Naive thymus-derived CD4-positive, alpha-beta T cell (primary cell): ENCODE data around the gene TRIM51. TPM values are rescaled to one million over a fixed set of nuclear protein-coding genes. Genes with fewer than 3 reads are reported as not detected.
"Not testable (repeated sequence)": the region's sequence is repeated elsewhere in the genome, so short reads cannot be mapped to it uniquely, and the experiment has no call there.

ENCODE experiments used
- ATAC-seq: fragments of 150-1000 bp; cut with Tn5 transposase; 2 replicates; pipeline ENCODE4 v1.10.0; 2021; ENCODE audit warnings: mild to moderate bottlenecking, moderate library complexity
- CTCF ChIA-PET: fragments of 350-600 bp; sonication (Branson Sonifier 250); formaldehyde crosslinking; loops from one replicate; lab custom pipeline; 2021; ENCODE audit warnings: antibody characterized with exemption; lab: Charles Lee
- POLR2A ChIA-PET: fragments of 350-600 bp; sonication (Branson Sonifier 250); formaldehyde crosslinking; loops from one replicate; lab custom pipeline; 2021; ENCODE audit warnings: antibody characterized with exemption, inconsistent platforms; lab: Charles Lee
- DNase-seq, 9 donors: peaks; one replicate each; pipeline versions ENCODE4 v3.0.0 to v3.0.0-alpha.2; 2020 to 2022; ENCODE audit warnings: mixed read lengths in 1 of 9
- H3K27ac ChIP-seq: one replicate; pipeline ENCODE4 v1.7.0; 2013; ENCODE audit warnings: mild to moderate bottlenecking, low read depth, low read length, moderate library complexity
- H3K27me3 ChIP-seq, 2 donors: one replicate each; pipeline ENCODE4 v1.7.0; 2013; ENCODE audit warnings: low read length in 2 of 2, mild to moderate bottlenecking in 2 of 2, moderate library complexity in 2 of 2; ENCODE audit not compliant: control insufficient read depth in 2 of 2, insufficient read depth in 2 of 2
- H3K36me3 ChIP-seq, 3 experiments: 1 replicate in 2 of 3; 2 replicates in 1 of 3; pipeline ENCODE4 v1.7.0; 2013; ENCODE audit warnings: low read length in 3 of 3, mild to moderate bottlenecking in 3 of 3, moderate library complexity in 1 of 3; ENCODE audit not compliant: insufficient read depth in 3 of 3, control insufficient read depth in 2 of 3
- H3K4me1 ChIP-seq, 2 donors: one replicate each; pipeline ENCODE4 v1.7.0; 2013; ENCODE audit warnings: low read length in 2 of 2, mild to moderate bottlenecking in 2 of 2, moderate library complexity in 1 of 2; ENCODE audit not compliant: control insufficient read depth in 2 of 2, insufficient read depth in 2 of 2
- H3K4me3 ChIP-seq: 2 replicates; pipeline ENCODE4 v1.7.0; 2013; ENCODE audit warnings: mild to moderate bottlenecking, low read length
- H3K9me3 ChIP-seq, 3 experiments: 1 replicate in 2 of 3; 2 replicates in 1 of 3; pipeline ENCODE4 v1.7.0; 2013; ENCODE audit warnings: low read length in 3 of 3; ENCODE audit not compliant: control insufficient read depth in 2 of 3
- H3K27ac Mint-ChIP-seq, 9 donors: one replicate each; pipeline ENCODE4 v1.8.0; 2020 to 2022; ENCODE audit warnings: mixed read lengths in 9 of 9, mild to moderate bottlenecking in 8 of 9, moderate library complexity in 5 of 9, inconsistent platforms in 2 of 9
- H3K27me3 Mint-ChIP-seq, 5 donors: one replicate each; pipeline ENCODE4 v1.8.0; 2021 to 2022; ENCODE audit warnings: mixed read lengths in 5 of 5, mild to moderate bottlenecking in 1 of 5
- H3K36me3 Mint-ChIP-seq, 5 donors: one replicate each; pipeline ENCODE4 v1.8.0; 2020 to 2022; ENCODE audit warnings: mixed read lengths in 5 of 5, mild to moderate bottlenecking in 3 of 5, inconsistent platforms in 1 of 5
- H3K4me1 Mint-ChIP-seq, 7 donors: one replicate each; pipeline ENCODE4 v1.8.0; 2020 to 2022; ENCODE audit warnings: mixed read lengths in 7 of 7, mild to moderate bottlenecking in 3 of 7, inconsistent platforms in 1 of 7
- H3K4me3 Mint-ChIP-seq, 10 donors: one replicate each; pipeline ENCODE4 v1.8.0; 2020 to 2022; ENCODE audit warnings: mild to moderate bottlenecking in 10 of 10, mixed read lengths in 10 of 10, moderate library complexity in 6 of 10, inconsistent platforms in 2 of 10
- H3K9me3 Mint-ChIP-seq, 11 donors: one replicate each; pipeline ENCODE4 v1.8.0; 2020 to 2022; ENCODE audit warnings: mixed read lengths in 11 of 11, mild to moderate bottlenecking in 4 of 11, inconsistent platforms in 1 of 11, moderate library complexity in 1 of 11
- intact Hi-C, 2 donors: fragments of 100-400 bp; cut with micrococcal nuclease; formaldehyde crosslinking; loops; one replicate each; pipeline ENCODE4 v1.15.1; 2023
- polyA plus RNA-seq, 2 donors: library from polyadenylated mRNA; unstranded; fragments of 300-500 nt; fragmentation: Illumina TruSeq; gene quantifications; one replicate each; pipeline ENCODE4 v1.2.3, GENCODE V29; 2021
- total RNA-seq, 6 experiments: library from RNA in 5 of 6; stranded (reverse) in 5 of 6; gene quantifications; 1 replicate in 5 of 6; 2 replicates in 1 of 6; pipeline ENCODE4 v1.2.3 and lab custom pipeline; 2021 to 2026

Gene TRIM51
- total RNA-seq (under 1 TPM in 2 of 5 experiments, not detected in 3; 0.29 to 0.32 TPM), polyA plus RNA-seq (not detected), total RNA-seq (lab: John Stamatoyannopoulos, UW) (not detected)

GRCh38 chr11:55882997-55883396 lies at the start of gene TRIM51:
TRIM51 (plus strand) TSS chr11:55883297; CDS start chr11:55885429, 2,132 bp downstream.
- H3K4me3 Mint-ChIP-seq, H3K27me3 ChIP-seq, DNase-seq, H3K27ac ChIP-seq, CTCF ChIA-PET, H3K4me1 ChIP-seq, intact Hi-C loops, H3K27me3 Mint-ChIP-seq, ATAC-seq, H3K4me1 Mint-ChIP-seq, POLR2A ChIA-PET, H3K27ac Mint-ChIP-seq, H3K9me3 ChIP-seq, H3K36me3 Mint-ChIP-seq, H3K36me3 ChIP-seq, H3K4me3 ChIP-seq: not testable (repeated sequence)
- peaks cover 0 to 26% (median 3%) of the 10 kb centered on the region in 11 donors for H3K9me3 Mint-ChIP-seq

- Mint-ChIP-seq H3K36me3 (no peaks in the 10 kb centered on the region), H3K4me1 (no peaks in the 10 kb centered on the region), H3K27me3 (no peaks in the 10 kb centered on the region), H3K9me3 (peaks cover 1 to 34% (median 10%) of the 10 kb centered on the region in 11 donors), H3K4me3 (no peak within 1 kb of the TSS), H3K27ac (no peak within 1 kb of the TSS)
- intact Hi-C loops, result no loop called here
- Histone ChIP-seq H3K27ac (no peak within 1 kb of the TSS), H3K36me3 (no peaks in the 10 kb centered on the region), H3K9me3 (no peaks in the 10 kb centered on the region), H3K4me3 (no peak within 1 kb of the TSS), H3K4me1 (no peaks in the 10 kb centered on the region), H3K27me3 (no peaks in the 10 kb centered on the region)
- ATAC-seq, result no peak
- no peak for DNase-seq
- ChIA-PET CTCF (no interaction called here), POLR2A (no interaction called here)
Observed at GRCh38 chr11:55838452-55838851, 44.6 kb upstream of the TRIM51 start, which contains the start of gene OR5D16. OR5D16 (plus strand) TSS chr11:55838752; CDS start chr11:55838752, 0 bp downstream.

GRCh38 chr11:55847453-55847852 lies 35.6 kb upstream of the TRIM51 start:
- H3K36me3 ChIP-seq, result no peaks in the 10 kb centered on the region
- no peaks in the 10 kb centered on the region for H3K36me3 Mint-ChIP-seq
- POLR2A ChIA-PET, result no interaction called here
- peaks cover 0 to 34% (median 7%) of the 10 kb centered on the region in 11 donors for H3K9me3 Mint-ChIP-seq
- H3K4me1 Mint-ChIP-seq, result no peaks in the 10 kb centered on the region
- ATAC-seq, result no peak
- no peaks in the 10 kb centered on the region for H3K4me1 ChIP-seq
- no peak overlapping the region for H3K4me3 ChIP-seq
- no peak overlapping the region for H3K27ac ChIP-seq
- DNase-seq, result no peak
- no peaks in the 10 kb centered on the region for H3K27me3 ChIP-seq
- H3K9me3 ChIP-seq, result no peaks in the 10 kb centered on the region
- intact Hi-C loops, result no loop called here
- CTCF ChIA-PET, result no interaction called here
- no peaks in the 10 kb centered on the region for H3K27me3 Mint-ChIP-seq
- no peak overlapping the region for H3K27ac Mint-ChIP-seq
- no peak overlapping the region for H3K4me3 Mint-ChIP-seq

GRCh38 chr11:55849037-55849436 lies 34.1 kb upstream of the TRIM51 start:
- Mint-ChIP-seq H3K27ac (no peak overlapping the region), H3K4me3 (no peak overlapping the region), H3K4me1 (no peaks in the 10 kb centered on the region), H3K27me3 (no peaks in the 10 kb centered on the region), H3K9me3 (peaks cover 0 to 36% (median 11%) of the 10 kb centered on the region in 11 donors), H3K36me3 (no peaks in the 10 kb centered on the region)
- ATAC-seq (no peak), DNase-seq (no peak)
- ChIA-PET POLR2A (no interaction called here), CTCF (no interaction called here)
- intact Hi-C loops, result no loop called here
- Histone ChIP-seq H3K4me1 (no peaks in the 10 kb centered on the region), H3K4me3 (no peak overlapping the region), H3K9me3 (no peaks in the 10 kb centered on the region), H3K36me3 (no peaks in the 10 kb centered on the region), H3K27me3 (no peaks in the 10 kb centered on the region), H3K27ac (no peak overlapping the region)

- ATAC-seq, result no peak
- H3K36me3 Mint-ChIP-seq, result no peaks in the 10 kb centered on the region
Observed at GRCh38 chr11:55852141-55852540, 31.0 kb upstream of the TRIM51 start.

GRCh38 chr11:55854704-55855103 lies 28.4 kb upstream of the TRIM51 start:
- Mint-ChIP-seq H3K27ac (no peak overlapping the region), H3K4me3 (no peak overlapping the region), H3K36me3 (no peaks in the 10 kb centered on the region), H3K27me3 (no peaks in the 10 kb centered on the region), H3K9me3 (peaks cover 0 to 33% (median 12%) of the 10 kb centered on the region in 11 donors), H3K4me1 (no peaks in the 10 kb centered on the region)
- intact Hi-C loops, result no loop called here
- DNase-seq (no peak), ATAC-seq (no peak)
- no peak overlapping the region for H3K27ac ChIP-seq
- no peaks in the 10 kb centered on the region for H3K9me3 ChIP-seq
- H3K4me3 ChIP-seq, result no peak overlapping the region
- H3K36me3 ChIP-seq, result no peaks in the 10 kb centered on the region
- no peaks in the 10 kb centered on the region for H3K4me1 ChIP-seq
- ChIA-PET CTCF (no interaction called here), POLR2A (no interaction called here)
- no peaks in the 10 kb centered on the region for H3K27me3 ChIP-seq

More at GRCh38 chr11:55852141-55852540, 31.0 kb upstream of the TRIM51 start:
- H3K9me3 Mint-ChIP-seq, result peaks cover 0 to 31% (median 13%) of the 10 kb centered on the region in 11 donors
- intact Hi-C loops, result no loop called here
- H3K27ac ChIP-seq, result no peak overlapping the region
- H3K4me1 ChIP-seq, result no peaks in the 10 kb centered on the region
- no peaks in the 10 kb centered on the region for H3K36me3 ChIP-seq
- no peaks in the 10 kb centered on the region for H3K27me3 Mint-ChIP-seq
- no peaks in the 10 kb centered on the region for H3K9me3 ChIP-seq
- no peak for DNase-seq
- H3K4me3 ChIP-seq, result no peak overlapping the region
- no peak overlapping the region for H3K4me3 Mint-ChIP-seq
- ChIA-PET CTCF (no interaction called here), POLR2A (no interaction called here)
- no peaks in the 10 kb centered on the region for H3K4me1 Mint-ChIP-seq
- no peak overlapping the region for H3K27ac Mint-ChIP-seq
- no peaks in the 10 kb centered on the region for H3K27me3 ChIP-seq

GRCh38 chr11:55867354-55867753 lies 15.7 kb upstream of the TRIM51 start:
- DNase-seq, H3K4me1 Mint-ChIP-seq, H3K27ac Mint-ChIP-seq, H3K36me3 Mint-ChIP-seq, H3K36me3 ChIP-seq, CTCF ChIA-PET, intact Hi-C loops, H3K4me3 ChIP-seq, H3K9me3 ChIP-seq, POLR2A ChIA-PET, H3K4me3 Mint-ChIP-seq, H3K27me3 ChIP-seq, H3K4me1 ChIP-seq, ATAC-seq, H3K27me3 Mint-ChIP-seq, H3K27ac ChIP-seq: not testable (repeated sequence)
- peaks cover 0 to 31% (median 12%) of the 10 kb centered on the region in 11 donors for H3K9me3 Mint-ChIP-seq
